Omental fat pad (tissue), 4 donors: Measurements from ENCODE around the gene PLOD2. TPM values are rescaled to one million over a fixed set of nuclear protein-coding genes. Genes with fewer than 3 reads are reported as not detected.

Source experiments
- ATAC-seq: fragments of 150-250 bp; one replicate; pipeline ENCODE4 v1.9.1; 2016; ENCODE audit warnings: mild to moderate bottlenecking, moderate library complexity; ENCODE audit not compliant: low FRiP score
- DNase-seq: peaks from one replicate; pipeline ENCODE4 v3.0.0-alpha.2; 2019; ENCODE audit warnings: low spot score
- CTCF ChIP-seq, 3 donors: fragments of 450-650 bp; IDR thresholded peaks; one replicate each; pipeline ENCODE4 v1.5.1; 2016 to 2017; ENCODE audit warnings: antibody characterized with exemption in 3 of 3, mild to moderate bottlenecking in 3 of 3, moderate library complexity in 2 of 3
- total RNA-seq, 4 donors: library from RNA; depleted of rRNA; stranded (reverse); fragments of >200 nt; gene quantifications; one replicate each; pipeline ENCODE4 v1.1.0, GENCODE V29; 2016

Gene PLOD2
- total RNA-seq, 4 donors from 2014 or later = 35.3 to 180 (median 107) TPM

- DNase-seq (no peak), ATAC-seq (no peak)
- no peak for TF ChIP-seq CTCF (IDR thresholded peaks at IDR 0.05)
Observed at GRCh38 chr3:146181216-146181615, 20.2 kb upstream of the PLOD2 start.

GRCh38 chr3:146180376-146180775 is 19.4 kb upstream of the PLOD2 start:
- DNase-seq (no peak), ATAC-seq (no peak)
- no peak for TF ChIP-seq CTCF (IDR thresholded peaks at IDR 0.05)

- ATAC-seq (no peak), DNase-seq (no peak)
- TF ChIP-seq CTCF (IDR thresholded peaks at IDR 0.05) = no peak
Observed at GRCh38 chr3:146178006-146178689, 17.2 kb upstream of the PLOD2 start.

GRCh38 chr3:146177519-146177918 is 16.5 kb upstream of the PLOD2 start:
- no peak for DNase-seq
- no peak for ATAC-seq
- no peak for TF ChIP-seq CTCF (IDR thresholded peaks at IDR 0.05)

GRCh38 chr3:146177072-146177471 is 16.1 kb upstream of the PLOD2 start:
- TF ChIP-seq CTCF (IDR thresholded peaks at IDR 0.05) = no peak
- no peak for ATAC-seq

GRCh38 chr3:146172586-146172985 is 11.6 kb upstream of the PLOD2 start:
- DNase-seq (no peak), ATAC-seq (no peak)
- TF ChIP-seq CTCF (IDR thresholded peaks at IDR 0.05) = no peak

More at GRCh38 chr3:146177072-146177471, 16.1 kb upstream of the PLOD2 start:
- DNase-seq = no peak

- ATAC-seq (no peak), DNase-seq (no peak)
- no peak for TF ChIP-seq CTCF (IDR thresholded peaks at IDR 0.05)
Observed at GRCh38 chr3:146170591-146170990, 9.6 kb upstream of the PLOD2 start.
